HG03442 (cell line): ENCODE data around the gene GLS.
"Not testable (repeated sequence)": the region's sequence is repeated elsewhere in the genome, so short reads cannot be mapped to it uniquely, and the experiment has no call there.

Source experiments
- ATAC-seq: cut with Tn5 transposase; IDR thresholded peaks from one replicate; pipeline ENCODE4 v1.9.1; 2021; ENCODE audit warnings: mild to moderate bottlenecking, moderate library complexity; ENCODE audit not compliant: unreplicated experiment

Gene GLS

DNA sequence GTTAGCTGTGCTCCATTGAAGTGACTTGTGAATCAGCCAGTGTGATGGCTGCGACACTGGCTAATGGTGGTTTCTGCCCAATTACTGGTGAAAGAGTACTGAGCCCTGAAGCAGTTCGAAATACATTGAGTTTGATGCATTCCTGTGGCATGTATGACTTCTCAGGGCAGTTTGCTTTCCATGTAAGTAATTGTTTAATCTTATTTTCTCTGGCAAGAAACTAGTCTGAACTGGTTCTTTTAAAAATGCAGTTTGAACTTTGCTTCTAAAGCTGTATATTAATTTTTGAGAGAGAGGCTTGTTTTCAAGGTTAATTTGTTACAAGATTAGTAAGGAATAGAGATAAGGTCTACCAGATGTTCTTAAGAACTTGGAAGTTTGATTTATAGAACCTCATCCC lies 46.7 kb downstream of the GLS start:
- ATAC-seq, result no peak

DNA sequence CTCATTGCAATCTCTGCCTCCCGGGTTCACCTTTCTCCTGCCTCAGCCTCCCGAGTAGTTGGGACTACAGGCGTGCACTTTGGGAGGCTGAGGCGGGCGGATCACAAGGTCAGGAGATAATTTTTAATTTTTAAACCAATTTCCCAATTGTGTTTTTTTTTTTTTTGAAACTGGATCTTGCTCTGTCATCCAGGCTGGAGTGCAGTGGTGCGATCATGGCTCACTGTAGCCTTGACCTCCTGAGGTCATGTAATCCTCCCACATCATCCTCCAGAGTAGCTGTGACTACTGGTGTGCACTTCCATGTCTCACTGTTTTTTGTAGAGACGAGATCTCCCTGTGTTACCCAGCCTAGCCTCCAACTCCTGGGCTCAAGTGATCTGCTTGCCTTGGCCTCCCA lies 49.3 kb downstream of the GLS start:
- no peak for ATAC-seq

DNA sequence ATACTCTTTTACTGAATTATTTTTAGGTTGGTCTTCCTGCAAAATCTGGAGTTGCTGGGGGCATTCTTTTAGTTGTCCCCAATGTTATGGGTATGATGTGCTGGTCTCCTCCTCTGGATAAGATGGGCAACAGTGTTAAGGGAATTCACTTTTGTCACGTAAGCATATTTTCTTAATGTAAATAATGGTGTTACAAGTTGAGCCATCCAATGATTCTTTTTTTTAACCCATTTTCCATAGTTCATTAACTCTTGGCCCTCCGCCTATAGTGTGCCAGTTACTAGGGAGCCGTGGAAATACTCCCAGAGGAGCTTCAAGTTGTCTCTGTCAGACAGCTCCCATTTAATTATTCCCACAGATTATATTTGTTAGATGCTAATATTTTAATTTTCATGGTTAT lies 49.8 kb downstream of the GLS start:
- ATAC-seq, result no peak

DNA sequence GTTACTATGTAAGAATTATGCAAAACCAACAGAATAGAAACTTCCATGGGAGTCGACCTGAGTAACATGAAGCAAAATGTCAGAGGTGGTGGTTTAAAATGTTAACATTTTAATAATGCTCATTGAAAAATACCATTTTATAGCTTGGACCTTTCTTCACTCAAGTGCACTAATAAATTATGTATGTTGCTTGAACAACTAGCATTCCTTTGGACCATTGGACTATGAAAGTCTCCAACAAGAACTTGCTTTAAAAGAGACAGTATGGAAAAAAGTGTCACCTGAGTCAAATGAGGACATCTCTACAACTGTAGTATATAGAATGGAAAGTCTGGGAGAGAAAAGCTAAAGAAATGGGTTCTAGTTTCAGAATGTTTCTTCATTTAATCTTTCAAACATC lies 51.9 kb downstream of the GLS start:
- no peak for ATAC-seq

DNA sequence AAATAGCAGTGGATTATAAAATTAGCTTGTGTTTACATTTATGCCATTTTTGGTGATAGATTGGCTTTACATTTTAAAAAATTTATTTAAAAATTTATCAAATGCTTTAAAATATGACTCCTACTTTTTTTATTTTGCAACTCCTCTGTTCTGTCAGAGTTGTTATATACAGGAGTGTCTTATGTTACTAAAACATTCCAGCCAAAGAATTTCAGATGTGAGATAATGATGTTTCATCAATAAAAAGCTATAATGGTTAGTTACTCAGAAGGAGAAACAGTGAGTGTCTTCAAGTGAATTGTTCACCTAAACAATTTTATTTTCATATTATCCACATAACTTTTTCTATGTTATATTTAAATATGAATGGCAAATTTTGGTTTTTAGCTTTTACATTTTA lies 52.7 kb downstream of the GLS start:
- no peak for ATAC-seq

DNA sequence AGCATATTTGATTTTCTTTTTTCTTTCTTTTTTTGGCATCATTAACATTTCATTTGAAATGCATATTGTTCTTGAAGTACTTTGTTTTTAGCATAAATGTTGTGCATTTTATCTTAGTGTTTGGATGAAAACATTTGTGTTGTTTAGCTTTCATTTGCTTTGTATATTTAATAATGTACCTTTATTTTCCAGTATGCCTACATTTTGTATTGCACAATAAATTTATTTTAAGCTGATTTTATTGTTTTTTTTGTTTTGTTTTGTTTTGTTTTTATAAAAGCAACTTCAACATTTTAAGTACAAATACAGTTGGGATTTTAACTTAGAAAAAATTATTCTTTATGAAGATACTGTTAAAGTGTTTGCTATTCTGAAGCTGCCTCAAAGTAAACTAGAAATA lies 54.4 kb downstream of the GLS start:
- no peak for ATAC-seq

DNA sequence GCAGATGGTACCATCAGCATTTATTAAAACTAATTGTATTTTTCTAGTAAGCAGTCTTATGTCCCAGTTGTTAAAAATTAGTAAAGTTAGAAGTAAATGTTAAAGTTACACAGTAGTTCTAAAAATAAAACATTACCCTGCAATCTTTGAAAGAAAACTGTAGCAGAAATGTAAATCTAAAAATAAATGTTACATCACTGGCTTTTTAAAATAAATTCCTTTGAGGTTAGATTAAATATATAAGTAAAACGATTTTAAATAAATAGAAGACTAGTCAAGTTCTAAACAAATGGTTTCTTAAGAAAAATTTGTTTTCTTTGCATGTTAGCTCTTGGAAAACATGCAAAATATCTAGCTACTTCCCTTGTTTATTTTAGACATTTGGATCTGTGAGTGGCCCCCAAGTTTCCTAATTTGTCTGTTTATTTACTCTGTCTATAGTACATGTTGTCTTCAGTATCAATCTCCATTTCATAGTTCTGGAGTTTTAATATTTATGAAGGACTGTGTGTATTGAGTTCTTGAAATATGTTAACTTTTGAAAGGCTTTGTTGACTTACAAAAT lies 58.2 kb downstream of the GLS start:
- no peak for ATAC-seq

DNA sequence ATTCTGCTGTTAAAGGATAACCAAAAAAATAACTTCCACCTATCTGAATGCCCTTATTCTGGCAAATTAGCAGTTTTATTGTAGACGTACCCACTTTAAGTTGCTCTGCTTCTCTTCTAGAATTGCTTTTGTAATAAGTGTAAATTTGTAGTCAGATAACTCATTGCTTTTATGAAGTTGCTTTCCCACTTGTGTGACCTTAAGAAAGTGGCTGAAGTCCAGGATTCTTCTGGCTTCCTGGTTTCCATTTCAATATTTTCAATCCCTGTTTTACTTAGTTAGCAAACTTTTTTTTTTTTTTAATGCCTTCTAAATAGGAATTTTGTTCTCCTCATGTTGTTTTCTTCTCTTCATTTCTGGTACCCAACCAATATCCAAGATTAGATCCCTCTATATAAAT lies 59.8 kb downstream of the GLS start:
- no peak for ATAC-seq

DNA sequence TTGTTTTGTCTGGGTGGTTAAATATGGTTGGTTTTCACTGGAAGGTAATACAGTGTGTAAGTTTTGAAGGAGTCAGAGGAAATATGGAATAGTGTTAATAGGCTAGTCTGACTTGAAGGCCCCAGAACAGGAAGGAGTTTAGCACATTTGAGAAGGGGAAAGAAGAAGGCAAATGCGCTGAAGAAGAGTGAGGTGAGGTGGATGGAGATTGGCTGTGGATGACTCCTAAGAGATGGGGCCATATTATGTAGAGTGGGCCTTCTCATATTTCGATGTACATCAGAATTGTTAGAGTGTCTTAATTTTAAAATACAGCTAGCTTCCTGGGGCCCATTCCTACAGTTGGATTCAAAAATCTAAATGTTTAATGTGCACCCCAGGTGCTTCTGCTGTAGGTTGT lies 61.0 kb downstream of the GLS start:
- ATAC-seq, result no peak

DNA sequence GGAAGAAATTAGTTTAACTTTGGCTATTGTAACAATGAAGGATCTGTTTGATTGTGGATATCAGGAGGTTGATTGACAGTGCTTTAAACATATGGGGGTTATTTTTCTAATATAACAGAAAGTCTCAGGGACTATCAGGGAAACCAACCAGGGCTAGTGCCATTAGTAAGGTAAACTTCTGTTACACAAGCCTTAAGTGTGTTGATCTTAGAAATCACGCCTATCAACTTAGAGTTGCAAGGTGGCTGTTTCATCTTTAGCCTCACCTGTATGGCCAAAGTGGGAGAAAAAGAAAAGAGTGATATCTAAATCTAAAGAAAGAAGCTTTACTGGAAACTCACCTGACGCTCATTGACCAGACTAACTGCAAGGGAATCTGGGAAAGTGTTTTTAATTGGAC lies 62.1 kb downstream of the GLS start:
- no peak for ATAC-seq

DNA sequence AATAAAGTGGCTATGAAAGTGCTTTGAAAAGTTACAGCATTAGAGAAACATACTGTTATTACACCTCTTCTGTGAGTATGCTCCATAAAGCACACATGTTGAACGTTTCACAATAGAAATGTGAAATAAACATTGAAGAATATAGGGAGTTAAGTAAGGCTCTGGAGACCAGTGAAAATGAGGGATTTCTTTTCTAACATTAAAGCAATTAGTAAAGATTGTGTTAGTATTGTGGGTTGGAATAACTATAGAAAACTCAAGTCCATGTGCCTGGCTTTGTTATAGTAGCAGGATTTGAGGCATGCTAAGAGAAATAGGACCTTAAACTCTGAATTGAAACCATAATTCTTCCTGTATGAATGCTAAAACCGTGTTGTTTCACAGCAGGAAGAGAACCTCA lies 63.1 kb downstream of the GLS start:
- ATAC-seq, result no peak

DNA sequence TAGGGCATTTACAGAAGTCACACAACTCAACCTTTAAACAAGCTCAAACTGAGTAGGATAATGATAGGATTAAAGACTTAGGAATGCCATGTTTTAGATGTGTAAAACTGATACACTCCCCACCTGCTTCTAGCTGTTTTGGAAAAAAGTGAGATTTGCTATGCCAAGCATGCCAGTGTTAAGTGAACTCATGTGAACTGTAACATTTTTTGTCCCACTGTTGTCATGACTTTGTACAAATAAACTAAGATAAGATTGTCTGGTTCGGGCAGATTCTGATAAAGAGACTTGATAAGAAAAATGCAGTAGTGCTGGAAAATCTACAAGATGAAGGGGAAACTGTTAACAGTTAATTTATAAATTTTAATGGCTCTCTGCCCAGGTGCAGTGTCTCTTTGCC lies 66.5 kb downstream of the GLS start:
- ATAC-seq, result no peak

DNA sequence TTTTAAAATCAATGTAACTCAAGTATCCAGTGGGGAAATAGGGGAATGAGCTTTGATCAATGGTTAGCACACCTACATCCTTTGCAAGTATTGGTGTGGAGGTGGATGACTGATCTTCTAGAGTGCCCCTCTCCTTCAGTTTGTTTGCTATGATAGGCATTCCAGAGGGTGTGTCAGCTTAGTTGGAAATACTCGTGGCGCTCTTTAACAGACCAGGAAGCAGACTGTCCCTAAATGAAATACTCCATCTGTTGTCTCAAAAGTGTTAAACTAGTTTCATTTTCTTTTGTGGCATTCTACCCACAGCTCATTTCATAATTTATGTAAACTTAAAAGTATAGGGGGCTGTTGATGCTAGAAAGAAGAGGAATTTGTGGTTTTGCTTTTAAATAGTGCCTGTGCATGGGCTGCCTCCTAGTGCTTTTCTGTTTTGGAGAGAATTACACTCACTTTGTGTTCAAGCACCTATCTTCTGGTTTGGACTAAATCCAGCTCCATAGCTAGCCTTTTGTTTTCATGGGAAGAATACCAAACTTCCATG lies 67.2 kb downstream of the GLS start:
- peak; percentile 80 for ATAC-seq

DNA sequence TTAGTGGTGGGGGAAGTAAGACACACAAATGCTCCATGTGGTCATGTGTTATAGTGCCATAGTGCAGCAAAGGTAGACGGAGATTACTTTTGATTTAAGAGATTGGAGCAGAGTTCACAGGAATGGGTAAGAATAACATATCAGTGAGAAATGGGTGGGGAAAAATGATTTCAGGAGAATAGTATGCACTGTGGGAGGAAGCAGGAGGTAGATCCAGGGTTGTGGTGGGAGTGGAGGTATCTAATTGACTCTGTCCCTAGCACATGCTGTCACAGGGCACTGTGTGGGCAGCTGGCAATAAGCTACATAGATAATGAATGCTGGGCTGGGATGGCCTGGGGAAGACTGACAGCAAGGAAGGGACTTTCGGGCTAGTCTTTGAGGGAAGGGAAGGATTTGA lies 68.0 kb downstream of the GLS start:
- no peak for ATAC-seq

DNA sequence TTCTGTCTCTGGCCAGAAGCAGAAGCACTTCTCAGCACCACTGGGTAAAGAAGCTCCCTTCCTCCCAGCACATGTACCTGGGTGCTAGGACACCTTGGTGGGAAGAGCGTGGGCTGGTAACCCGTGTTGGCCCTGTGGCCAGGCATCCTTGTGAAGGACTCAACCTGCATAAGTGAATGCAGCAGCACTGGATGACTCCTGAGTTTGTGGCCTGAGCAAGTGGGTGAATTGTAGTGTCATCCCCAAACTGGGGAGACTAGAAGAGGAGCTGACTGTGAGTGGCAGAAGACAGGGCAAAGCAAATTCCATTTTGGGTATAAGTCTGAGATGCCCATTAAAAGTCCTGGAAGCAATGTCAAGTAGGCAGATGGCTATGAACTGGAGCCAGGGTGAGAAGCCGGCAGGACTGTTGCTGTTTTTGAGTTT lies 70.0 kb downstream of the GLS start:
- no peak for ATAC-seq

DNA sequence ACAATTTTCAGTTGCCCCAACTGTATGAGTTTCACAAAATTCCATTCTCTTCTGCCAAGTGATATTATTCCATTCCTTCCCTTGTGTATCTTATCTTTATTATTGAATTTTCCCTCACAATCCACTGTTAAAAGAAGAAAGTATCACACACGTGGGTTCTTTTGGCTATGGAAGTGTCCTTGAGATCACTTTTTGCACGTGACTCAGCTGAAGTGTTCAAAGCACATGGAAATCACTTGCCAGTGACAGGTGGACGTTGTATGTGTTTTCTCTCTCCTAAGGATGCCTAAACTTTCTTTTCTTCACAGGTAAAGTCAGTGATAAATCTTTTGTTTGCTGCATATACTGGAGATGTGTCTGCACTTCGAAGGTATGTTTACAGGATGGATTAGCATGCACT lies 72.6 kb downstream of the GLS start:
- no peak for ATAC-seq

DNA sequence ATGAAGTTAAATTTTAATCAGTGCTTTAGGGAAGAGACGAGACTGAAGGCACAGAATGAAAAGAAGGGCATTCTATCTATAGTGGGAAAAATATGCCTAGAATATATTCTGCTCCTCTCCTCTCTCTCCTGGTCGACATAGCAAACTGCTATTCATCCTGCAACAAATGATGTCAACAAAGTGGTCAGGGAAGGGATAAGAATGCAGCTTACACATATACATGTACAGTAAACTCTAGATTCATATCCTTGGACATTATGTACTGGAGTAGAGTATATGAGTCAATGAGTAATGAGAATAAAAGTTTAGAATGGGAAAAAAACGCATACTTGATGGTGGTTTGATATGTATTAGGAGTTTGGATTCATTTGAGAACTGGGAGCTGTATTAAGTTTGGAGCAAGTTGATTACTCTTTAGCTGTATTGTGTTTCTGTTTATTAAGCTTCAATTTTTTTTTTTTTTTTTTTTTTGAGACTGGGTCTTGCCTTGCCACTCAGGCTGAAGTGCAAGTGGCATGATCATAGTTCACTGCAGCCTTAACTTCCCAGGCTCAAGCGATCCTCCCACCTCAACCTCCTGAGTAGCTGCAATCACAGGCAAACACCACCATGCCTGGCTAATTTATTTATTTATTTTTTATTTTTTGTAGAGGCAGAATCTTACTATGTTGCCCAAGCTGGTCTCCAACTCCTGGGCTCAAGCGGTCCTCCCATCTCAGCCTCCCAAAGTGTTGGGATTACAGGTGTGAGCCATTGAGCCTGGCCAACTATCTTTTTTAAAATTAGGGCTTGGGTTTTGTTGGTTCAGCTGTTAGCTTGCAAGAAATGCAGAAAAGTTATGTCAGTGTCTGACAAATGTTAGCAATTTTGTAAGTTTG lies 79.5 kb downstream of the GLS start:
- ATAC-seq, result no peak

DNA sequence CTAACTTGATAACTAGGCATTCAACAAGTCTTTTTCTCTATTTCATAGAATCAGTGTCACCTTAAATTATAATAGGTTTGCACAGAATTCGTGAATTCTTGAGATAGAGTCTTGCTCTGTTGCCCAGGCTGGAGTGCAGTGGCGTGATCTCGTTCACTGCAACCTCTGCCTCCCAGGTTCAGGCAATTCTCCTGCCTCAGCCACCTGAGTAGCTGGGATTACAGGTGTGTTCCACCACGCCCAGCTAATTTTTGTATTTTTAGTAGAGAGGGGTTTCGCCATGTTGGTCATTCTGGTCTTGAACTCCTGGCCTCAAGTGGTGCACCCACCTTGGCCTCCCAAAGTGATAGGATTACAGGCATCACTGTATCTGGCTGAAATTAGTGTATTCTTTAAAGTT lies 80.5 kb downstream of the GLS start:
- not testable (repeated sequence) for ATAC-seq

DNA sequence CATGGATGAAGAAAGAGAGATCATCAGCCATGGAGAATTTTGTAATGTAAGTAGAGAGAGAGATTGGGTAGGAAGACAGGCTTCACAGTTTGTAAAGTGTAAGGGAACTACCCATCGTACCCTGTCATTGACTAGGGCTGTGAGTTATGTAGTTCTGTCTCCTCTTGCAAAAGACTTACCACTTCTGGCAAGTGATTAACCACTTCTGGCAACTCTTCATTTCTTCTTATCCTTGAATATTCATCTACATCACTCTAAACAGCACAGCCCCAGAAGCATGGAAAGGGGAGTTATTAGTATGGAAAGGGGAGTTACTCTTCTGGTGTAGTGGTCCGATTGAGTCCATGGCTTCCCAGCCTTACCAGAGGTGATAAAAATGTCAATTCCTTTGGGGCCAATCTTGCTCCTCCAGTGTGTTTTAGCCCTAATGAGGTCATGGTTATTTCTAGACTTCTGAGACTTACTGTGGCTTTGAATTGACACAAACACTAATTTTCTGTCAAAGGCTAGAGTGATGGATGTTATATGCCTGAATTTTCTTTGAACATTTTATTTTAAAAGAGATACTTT lies 81.4 kb downstream of the GLS start:
- ATAC-seq, result no peak

DNA sequence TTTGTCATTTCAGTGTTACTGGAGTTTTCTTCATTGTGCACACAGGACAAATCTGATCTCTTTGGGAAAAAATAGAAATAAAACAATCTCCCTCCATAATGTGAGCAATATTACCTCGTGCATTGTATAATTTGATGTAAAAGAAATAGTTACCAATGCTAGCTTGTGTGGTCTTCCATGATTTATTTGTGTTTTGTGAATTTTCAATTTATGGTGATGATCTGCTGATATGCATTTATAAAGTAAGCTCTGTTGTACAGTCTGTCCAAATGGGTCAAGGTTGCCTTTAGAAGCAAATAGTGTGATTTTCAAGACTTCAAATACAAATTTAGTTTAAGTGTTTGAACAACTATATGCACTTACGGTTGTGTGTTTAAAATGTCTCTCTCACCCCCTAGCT lies 82.5 kb downstream of the GLS start:
- ATAC-seq, result no peak

DNA sequence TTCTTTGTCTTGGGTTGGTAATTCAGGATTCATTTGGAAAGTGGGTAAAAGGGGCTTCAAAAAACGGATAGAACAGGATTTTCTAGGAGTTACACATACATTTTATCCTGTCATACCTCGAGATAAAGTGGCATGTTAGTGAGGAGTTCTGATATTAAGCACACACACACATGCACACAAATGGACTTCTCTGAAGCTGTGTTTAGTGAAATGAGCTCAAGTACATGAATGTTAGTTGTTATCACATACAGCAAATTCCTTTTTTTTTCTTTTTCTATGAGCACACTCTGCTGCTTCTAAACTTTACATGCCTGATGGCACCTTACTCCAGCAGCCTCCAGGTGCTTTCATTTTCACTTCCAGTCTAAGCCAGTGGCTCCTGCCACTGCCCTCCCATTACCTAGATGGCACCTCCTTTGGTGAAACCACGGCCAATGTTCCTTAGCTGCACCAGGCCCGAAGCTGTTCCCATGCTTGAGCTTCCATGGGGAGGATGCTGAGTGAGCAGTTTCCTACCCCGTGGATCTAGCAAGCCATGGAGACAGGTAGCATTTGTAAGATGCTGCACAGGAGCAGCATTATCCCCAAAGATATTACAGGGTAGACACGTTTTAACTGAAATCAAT lies 83.7 kb downstream of the GLS start:
- ATAC-seq, result no peak
